Esophagus squamous epithelium (tissue), 4 donors: ENCODE measurements around the gene CXADR.

Source experiments
- POLR2A ChIP-seq, 4 donors: fragments of 450-650 bp; IDR thresholded peaks; one replicate each; pipeline ENCODE4 v1.6.1; 2017; ENCODE audit warnings: antibody characterized with exemption in 4 of 4, mild to moderate bottlenecking in 4 of 4, moderate library complexity in 3 of 4
- TF ChIP-seq, protein P1 (sequence below), 6 experiments: fragments of 450-650 bp in 4 of 6; fragments of 200-600 bp in 2 of 6; sonication (generic) in 2 of 6; IDR thresholded peaks; one replicate each; pipeline ENCODE4 v1.5.1; 2016 to 2019; ENCODE audit warnings: antibody characterized with exemption in 6 of 6, mild to moderate bottlenecking in 4 of 6, moderate library complexity in 4 of 6

DNA sequence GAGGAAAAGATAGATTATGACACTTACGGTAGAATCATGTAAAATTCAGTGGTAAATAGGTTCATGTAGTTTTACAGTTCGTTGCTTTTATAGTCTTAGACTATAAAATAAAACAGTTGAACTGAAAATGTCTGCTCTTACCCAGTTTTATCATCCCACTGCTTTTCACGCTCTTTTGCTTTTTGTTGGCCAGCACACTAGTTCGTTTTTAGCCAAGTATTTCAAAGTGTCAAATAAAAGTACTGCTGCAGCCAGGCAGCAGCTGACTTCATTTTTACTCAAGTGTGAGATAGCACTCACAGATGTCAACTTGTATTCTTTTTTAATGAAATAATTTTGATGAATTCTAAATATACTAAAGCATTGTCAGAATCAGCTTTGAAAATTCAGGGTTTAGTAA, 118.4 kb downstream of the CXADR start:
- TF ChIP-seq, protein P1, sequence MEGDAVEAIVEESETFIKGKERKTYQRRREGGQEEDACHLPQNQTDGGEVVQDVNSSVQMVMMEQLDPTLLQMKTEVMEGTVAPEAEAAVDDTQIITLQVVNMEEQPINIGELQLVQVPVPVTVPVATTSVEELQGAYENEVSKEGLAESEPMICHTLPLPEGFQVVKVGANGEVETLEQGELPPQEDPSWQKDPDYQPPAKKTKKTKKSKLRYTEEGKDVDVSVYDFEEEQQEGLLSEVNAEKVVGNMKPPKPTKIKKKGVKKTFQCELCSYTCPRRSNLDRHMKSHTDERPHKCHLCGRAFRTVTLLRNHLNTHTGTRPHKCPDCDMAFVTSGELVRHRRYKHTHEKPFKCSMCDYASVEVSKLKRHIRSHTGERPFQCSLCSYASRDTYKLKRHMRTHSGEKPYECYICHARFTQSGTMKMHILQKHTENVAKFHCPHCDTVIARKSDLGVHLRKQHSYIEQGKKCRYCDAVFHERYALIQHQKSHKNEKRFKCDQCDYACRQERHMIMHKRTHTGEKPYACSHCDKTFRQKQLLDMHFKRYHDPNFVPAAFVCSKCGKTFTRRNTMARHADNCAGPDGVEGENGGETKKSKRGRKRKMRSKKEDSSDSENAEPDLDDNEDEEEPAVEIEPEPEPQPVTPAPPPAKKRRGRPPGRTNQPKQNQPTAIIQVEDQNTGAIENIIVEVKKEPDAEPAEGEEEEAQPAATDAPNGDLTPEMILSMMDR (IDR thresholded peaks at IDR 0.05), result no peak
- no peak for TF ChIP-seq POLR2A (IDR thresholded peaks at IDR 0.05)
